ENCODE measurements around the gene ZNF423. TPM values are rescaled to one million over a fixed set of nuclear protein-coding genes. Genes with fewer than 3 reads are reported as not detected.

Gene ZNF423
- polyA plus RNA-seq, 1 donor from 2014 or later, result 4.5 TPM

DNA sequence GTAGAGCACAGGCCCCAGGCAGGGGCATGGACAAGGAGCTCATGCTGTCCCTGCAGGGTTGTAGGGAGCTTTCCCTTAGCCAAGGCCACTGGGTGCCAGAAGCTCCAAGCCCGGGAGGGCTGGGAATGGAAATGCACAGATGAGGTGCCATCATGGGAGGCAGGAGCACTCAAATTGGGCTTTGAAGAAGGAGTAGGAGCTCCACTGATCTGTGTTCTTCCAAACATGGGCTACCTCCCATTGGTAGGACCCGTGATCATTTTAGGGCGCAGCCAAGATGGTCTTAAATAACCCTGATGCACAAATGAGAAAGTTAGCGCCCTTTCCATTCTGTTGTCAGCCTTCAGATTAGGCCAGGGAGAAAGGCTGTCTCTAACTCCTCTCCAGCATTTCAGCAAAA is 201.5 kb downstream of the ZNF423 start:
- H3K9me3 ChIP-seq (ENCODE audit: low read length), result no peaks in the 10 kb centered on the region
- no peaks in the 10 kb centered on the region for H3K79me2 ChIP-seq (replicated peaks; ENCODE audit: insufficient read depth, low read length)
- TF ChIP-seq EP300 (conservative IDR thresholded peaks at IDR 0.05; ENCODE audit: poor library complexity, severe bottlenecking) (no peak), EZH2 (IDR thresholded peaks at IDR 0.05; ENCODE audit: borderline replicate concordance, insufficient read depth, low read length, poor library complexity, severe bottlenecking) (no peak), POLR2AphosphoS5 (IDR thresholded peaks at IDR 0.05) (no peak), RAD21 (conservative IDR thresholded peaks at IDR 0.05) (no peak), MXI1 (conservative IDR thresholded peaks at IDR 0.05; ENCODE audit: poor library complexity, severe bottlenecking) (no peak), SMC3 (conservative IDR thresholded peaks at IDR 0.05; ENCODE audit: poor library complexity) (no peak), TAF1 (IDR thresholded peaks at IDR 0.05; ENCODE audit: low read depth) (no peak)
- TF ChIP-seq, protein P1, sequence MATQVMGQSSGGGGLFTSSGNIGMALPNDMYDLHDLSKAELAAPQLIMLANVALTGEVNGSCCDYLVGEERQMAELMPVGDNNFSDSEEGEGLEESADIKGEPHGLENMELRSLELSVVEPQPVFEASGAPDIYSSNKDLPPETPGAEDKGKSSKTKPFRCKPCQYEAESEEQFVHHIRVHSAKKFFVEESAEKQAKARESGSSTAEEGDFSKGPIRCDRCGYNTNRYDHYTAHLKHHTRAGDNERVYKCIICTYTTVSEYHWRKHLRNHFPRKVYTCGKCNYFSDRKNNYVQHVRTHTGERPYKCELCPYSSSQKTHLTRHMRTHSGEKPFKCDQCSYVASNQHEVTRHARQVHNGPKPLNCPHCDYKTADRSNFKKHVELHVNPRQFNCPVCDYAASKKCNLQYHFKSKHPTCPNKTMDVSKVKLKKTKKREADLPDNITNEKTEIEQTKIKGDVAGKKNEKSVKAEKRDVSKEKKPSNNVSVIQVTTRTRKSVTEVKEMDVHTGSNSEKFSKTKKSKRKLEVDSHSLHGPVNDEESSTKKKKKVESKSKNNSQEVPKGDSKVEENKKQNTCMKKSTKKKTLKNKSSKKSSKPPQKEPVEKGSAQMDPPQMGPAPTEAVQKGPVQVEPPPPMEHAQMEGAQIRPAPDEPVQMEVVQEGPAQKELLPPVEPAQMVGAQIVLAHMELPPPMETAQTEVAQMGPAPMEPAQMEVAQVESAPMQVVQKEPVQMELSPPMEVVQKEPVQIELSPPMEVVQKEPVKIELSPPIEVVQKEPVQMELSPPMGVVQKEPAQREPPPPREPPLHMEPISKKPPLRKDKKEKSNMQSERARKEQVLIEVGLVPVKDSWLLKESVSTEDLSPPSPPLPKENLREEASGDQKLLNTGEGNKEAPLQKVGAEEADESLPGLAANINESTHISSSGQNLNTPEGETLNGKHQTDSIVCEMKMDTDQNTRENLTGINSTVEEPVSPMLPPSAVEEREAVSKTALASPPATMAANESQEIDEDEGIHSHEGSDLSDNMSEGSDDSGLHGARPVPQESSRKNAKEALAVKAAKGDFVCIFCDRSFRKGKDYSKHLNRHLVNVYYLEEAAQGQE (IDR thresholded peaks at IDR 0.05; ENCODE audit: borderline replicate concordance), result no peak
- TF ChIP-seq, protein P2, sequence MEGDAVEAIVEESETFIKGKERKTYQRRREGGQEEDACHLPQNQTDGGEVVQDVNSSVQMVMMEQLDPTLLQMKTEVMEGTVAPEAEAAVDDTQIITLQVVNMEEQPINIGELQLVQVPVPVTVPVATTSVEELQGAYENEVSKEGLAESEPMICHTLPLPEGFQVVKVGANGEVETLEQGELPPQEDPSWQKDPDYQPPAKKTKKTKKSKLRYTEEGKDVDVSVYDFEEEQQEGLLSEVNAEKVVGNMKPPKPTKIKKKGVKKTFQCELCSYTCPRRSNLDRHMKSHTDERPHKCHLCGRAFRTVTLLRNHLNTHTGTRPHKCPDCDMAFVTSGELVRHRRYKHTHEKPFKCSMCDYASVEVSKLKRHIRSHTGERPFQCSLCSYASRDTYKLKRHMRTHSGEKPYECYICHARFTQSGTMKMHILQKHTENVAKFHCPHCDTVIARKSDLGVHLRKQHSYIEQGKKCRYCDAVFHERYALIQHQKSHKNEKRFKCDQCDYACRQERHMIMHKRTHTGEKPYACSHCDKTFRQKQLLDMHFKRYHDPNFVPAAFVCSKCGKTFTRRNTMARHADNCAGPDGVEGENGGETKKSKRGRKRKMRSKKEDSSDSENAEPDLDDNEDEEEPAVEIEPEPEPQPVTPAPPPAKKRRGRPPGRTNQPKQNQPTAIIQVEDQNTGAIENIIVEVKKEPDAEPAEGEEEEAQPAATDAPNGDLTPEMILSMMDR (IDR thresholded peaks at IDR 0.05; ENCODE audit: poor library complexity, severe bottlenecking), result no peak
- H3K27me3 ChIP-seq (ENCODE audit: insufficient read depth, low read depth, low read length), result no peaks in the 10 kb centered on the region
- no peaks in the 10 kb centered on the region for H3K9me2 ChIP-seq (ENCODE audit: insufficient read depth, low read length)
- H3K4me3 ChIP-seq (ENCODE audit: low read length), result no peak overlapping the region
- H3F3A ChIP-seq (ENCODE audit: insufficient read depth, low read length, poor library complexity, severe bottlenecking), result no peaks in the 10 kb centered on the region
- H3K9ac ChIP-seq (ENCODE audit: low read length), result no peak overlapping the region
- H3K36me3 ChIP-seq (ENCODE audit: insufficient read depth, low read length), result no peaks in the 10 kb centered on the region
- H3K4me2 ChIP-seq (ENCODE audit: low read length), result no peak overlapping the region
- no peak overlapping the region for H2AFZ ChIP-seq (ENCODE audit: low read depth, low read length)
- no peaks in the 10 kb centered on the region for H4K20me1 ChIP-seq (ENCODE audit: insufficient read depth)
- H3K27ac ChIP-seq (ENCODE audit: low read length), result no peak overlapping the region

DNA sequence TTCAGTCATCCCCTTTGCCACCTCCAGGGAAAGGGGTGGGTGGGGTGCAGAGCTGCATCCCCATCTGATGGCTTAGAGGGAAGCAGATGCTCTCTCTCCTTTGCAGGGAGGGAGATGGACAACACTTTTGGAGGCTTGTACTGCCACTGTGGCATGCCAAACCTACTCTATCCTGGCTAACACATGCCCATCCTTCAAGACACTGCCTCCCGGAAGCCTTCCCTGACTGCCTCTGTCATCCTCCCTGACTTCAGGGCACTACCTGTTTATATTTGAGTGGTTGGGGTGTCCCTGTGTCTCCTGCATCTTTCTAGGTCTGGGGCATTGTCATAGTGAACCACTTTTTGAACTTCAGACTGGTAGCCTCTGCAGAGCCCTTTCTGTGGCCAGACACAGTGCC is 202.3 kb downstream of the ZNF423 start:
- Histone ChIP-seq H3K9me2 (ENCODE audit: insufficient read depth, low read length) (no peaks in the 10 kb centered on the region), H3K79me2 (replicated peaks; ENCODE audit: insufficient read depth, low read length) (no peaks in the 10 kb centered on the region), H2AFZ (ENCODE audit: low read depth, low read length) (no peak overlapping the region), H3K36me3 (ENCODE audit: insufficient read depth, low read length) (no peaks in the 10 kb centered on the region), H3K9me3 (ENCODE audit: low read length) (no peaks in the 10 kb centered on the region), H3K27me3 (ENCODE audit: insufficient read depth, low read depth, low read length) (no peaks in the 10 kb centered on the region), H3K4me3 (ENCODE audit: low read length) (no peak overlapping the region), H3K27ac (ENCODE audit: low read length) (no peak overlapping the region), H3K4me2 (ENCODE audit: low read length) (no peak overlapping the region), H4K20me1 (ENCODE audit: insufficient read depth) (no peaks in the 10 kb centered on the region), H3K9ac (ENCODE audit: low read length) (no peak overlapping the region), H3F3A (ENCODE audit: insufficient read depth, low read length, poor library complexity, severe bottlenecking) (no peaks in the 10 kb centered on the region)
- TF ChIP-seq EZH2 (IDR thresholded peaks at IDR 0.05; ENCODE audit: borderline replicate concordance, insufficient read depth, low read length, poor library complexity, severe bottlenecking), result no peak
- TF ChIP-seq, protein P2 (IDR thresholded peaks at IDR 0.05; ENCODE audit: poor library complexity, severe bottlenecking), result no peak
- TF ChIP-seq, protein P1 (IDR thresholded peaks at IDR 0.05; ENCODE audit: borderline replicate concordance), result no peak
- no peak for TF ChIP-seq POLR2AphosphoS5 (IDR thresholded peaks at IDR 0.05)
- no peak for TF ChIP-seq TAF1 (IDR thresholded peaks at IDR 0.05; ENCODE audit: low read depth)
- no peak for TF ChIP-seq EP300 (conservative IDR thresholded peaks at IDR 0.05; ENCODE audit: poor library complexity, severe bottlenecking)
- no peak for TF ChIP-seq RAD21 (conservative IDR thresholded peaks at IDR 0.05)
- no peak for TF ChIP-seq SMC3 (conservative IDR thresholded peaks at IDR 0.05; ENCODE audit: poor library complexity)
- TF ChIP-seq MXI1 (conservative IDR thresholded peaks at IDR 0.05; ENCODE audit: poor library complexity, severe bottlenecking), result no peak
